ENCODE measurements around the gene TNFRSF19.
A peak's percentile ranks its signal among the peaks of the same experiment; 100 is the strongest.

The TNFRSF19 gene

DNA sequence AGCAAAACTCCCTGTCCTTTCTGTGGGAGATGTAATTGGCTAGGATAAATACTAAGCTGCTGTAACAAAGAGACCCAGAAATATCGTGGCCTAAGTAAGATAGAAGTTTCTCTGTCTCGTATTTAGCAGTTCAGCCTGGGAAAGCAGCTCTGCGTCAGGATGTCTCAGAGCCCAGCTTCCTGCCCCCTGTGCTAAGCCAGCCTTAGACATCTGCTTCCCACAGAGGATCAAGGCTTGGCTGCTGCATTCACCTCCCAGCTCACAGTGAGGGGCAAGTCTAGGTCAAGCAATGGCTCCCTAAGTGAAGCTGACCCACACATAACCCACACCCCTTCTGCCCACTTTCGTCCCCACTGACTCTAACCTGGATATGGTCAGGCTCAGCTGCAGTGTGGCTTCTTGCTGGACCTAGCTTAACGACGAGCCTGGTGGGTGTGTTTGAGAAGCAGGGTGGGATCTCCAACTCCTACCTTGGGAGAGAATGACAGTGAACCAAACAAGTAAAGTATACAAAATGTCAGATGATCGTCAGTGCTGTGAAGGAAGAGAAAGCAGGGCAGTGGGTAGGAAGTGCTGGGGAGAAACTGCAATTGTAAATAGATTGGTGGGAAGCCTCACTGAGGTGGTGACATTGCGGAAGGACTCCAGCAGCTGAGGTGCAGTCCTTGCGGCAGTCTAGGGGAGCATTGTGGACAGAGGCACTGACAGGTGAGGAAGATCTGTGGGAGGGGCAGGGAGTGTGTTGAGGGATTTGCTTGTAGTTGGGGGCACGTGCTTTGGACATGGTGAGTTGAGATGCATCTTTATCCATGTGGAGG is 82.9 kb downstream of the TNFRSF19 start:
- TF ChIP-seq CTCF (IDR thresholded peaks at IDR 0.05; ENCODE audit: extremely low read depth, insufficient read depth, missing control alignments) = no peak
- in situ Hi-C loops (cut with MboI; ENCODE audit: low pct_unique_long_range_greater_than_20kb, low sequenced_read_pairs, unreplicated experiment) = no loop called here
- no peak for DNase-seq (ENCODE audit: low spot score)

DNA sequence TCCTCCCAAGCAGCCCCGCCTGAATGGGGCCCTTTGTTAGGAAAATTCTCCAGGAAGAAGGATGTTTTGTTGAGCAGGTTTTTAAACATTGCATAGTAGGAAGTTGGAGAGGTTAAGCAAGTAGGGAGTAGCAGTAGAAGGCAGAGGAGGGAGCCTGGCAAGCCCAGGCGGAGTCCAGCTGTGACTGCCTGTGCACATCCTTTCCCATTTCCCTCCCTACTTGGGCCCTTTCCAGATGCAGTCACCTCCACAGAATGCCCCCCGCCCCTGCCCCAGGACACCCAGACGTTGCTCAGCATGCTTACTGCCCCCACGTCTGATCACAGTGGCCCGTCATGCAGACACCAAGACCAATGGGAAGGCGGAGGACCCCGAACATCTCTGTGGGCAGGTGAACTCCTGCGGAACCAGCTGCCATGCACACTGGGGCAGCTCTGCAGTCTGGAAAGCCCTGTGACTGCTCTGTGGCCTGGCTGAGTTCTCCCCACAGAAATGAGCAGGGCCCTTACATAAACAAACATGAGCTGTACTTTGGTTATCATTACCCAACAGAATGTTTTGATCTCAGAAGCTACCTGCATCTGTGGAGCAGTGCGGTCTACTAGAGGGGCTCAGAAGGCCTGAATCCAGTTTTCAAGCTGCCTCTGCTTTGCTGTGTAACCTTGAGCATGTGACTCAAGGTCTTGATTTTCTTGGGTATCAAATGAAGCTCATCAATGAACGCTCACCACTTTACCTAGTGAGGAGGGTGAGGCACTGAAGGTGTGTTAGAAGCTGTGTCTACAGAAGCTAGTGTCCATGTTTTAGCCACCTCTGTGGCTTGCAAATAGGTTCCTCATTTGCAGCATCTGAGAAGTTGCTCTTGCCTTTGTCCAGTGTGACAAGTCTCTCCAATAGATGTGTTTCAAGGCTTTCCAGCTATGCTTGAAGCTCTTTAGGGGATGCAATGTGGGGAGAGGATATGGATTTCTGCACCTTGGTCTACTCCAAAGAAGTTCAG is 84.2 kb downstream of the TNFRSF19 start:
- DNase-seq (ENCODE audit: low spot score) = no peak
- in situ Hi-C loops (cut with MboI; ENCODE audit: low pct_unique_long_range_greater_than_20kb, low sequenced_read_pairs, unreplicated experiment) = no loop called here
- no peak for TF ChIP-seq CTCF (IDR thresholded peaks at IDR 0.05; ENCODE audit: extremely low read depth, insufficient read depth, missing control alignments)

GRCh38 chr13:23655321-23655720 is 85.1 kb downstream of the TNFRSF19 start:
- no peak for TF ChIP-seq CTCF (IDR thresholded peaks at IDR 0.05; ENCODE audit: extremely low read depth, insufficient read depth, missing control alignments)
- in situ Hi-C loops (cut with MboI; ENCODE audit: low pct_unique_long_range_greater_than_20kb, low sequenced_read_pairs, unreplicated experiment) = no loop called here
- DNase-seq (ENCODE audit: low spot score) = no peak

GRCh38 chr13:23656637-23657371 is 86.6 kb downstream of the TNFRSF19 start:
- TF ChIP-seq CTCF (IDR thresholded peaks at IDR 0.05; ENCODE audit: extremely low read depth, insufficient read depth, missing control alignments) = no peak
- DNase-seq (ENCODE audit: low spot score) = peak; percentile 52
- in situ Hi-C loops (cut with MboI; ENCODE audit: low pct_unique_long_range_greater_than_20kb, low sequenced_read_pairs, unreplicated experiment) = no loop called here

DNA sequence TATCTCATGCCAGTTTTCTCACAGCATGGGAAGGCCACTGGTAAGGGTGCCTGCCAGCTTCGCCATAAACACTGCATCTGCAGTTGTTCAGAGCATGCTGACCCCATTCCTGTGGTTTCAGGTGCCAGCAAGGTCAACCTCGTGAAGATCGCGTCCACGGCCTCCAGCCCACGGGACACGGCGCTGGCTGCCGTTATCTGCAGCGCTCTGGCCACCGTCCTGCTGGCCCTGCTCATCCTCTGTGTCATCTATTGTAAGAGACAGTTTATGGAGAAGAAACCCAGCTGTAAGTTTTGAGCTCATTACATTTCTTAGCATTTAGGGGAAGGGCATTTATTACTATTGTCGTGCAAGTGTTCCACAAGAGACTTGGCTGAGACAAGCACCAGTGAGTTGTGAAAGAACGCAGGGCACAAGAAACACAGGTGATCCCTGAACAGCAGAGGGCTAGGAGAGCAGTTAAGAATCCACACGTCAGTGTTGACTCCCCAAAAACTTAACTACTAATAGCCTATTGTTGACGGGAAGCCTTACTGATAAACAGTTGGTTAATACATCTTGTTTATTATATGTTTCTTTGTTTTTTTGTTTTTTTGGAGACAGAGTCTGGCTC is 88.8 kb downstream of the TNFRSF19 start:
- TF ChIP-seq CTCF (IDR thresholded peaks at IDR 0.05; ENCODE audit: extremely low read depth, insufficient read depth, missing control alignments) = no peak
- DNase-seq (ENCODE audit: low spot score) = no peak
- in situ Hi-C loops (cut with MboI; ENCODE audit: low pct_unique_long_range_greater_than_20kb, low sequenced_read_pairs, unreplicated experiment) = no loop called here

GRCh38 chr13:23660249-23660648 is 90.0 kb downstream of the TNFRSF19 start:
- TF ChIP-seq CTCF (IDR thresholded peaks at IDR 0.05; ENCODE audit: extremely low read depth, insufficient read depth, missing control alignments) = no peak
- in situ Hi-C loops (cut with MboI; ENCODE audit: low pct_unique_long_range_greater_than_20kb, low sequenced_read_pairs, unreplicated experiment) = no loop called here
- DNase-seq (ENCODE audit: low spot score) = no peak
